MCF 10A (cell line): ENCODE data around the gene SRD5A1. TPM values are rescaled to one million over a fixed set of nuclear protein-coding genes. Genes with fewer than 3 reads are reported as not detected.

Experiments
- BruUV-seq: library from RNA; stranded (reverse); fragments of 400-500 nt; replicated peaks from 2 replicates; lab custom pipeline; 2021; lab: Mats Ljungman, UMichigan
- CTCF ChIA-PET: fragments of 300-600 bp; sonication (Branson Sonifier 250); formaldehyde crosslinking; extraction: SDS; loops from one replicate; lab custom pipeline; 2021; ENCODE audit warnings: antibody characterized with exemption, inconsistent platforms; lab: Yijun Ruan, JAX
- POLR2A ChIA-PET: fragments of 300-600, 350-650 bp; sonication (Branson Sonifier 250); formaldehyde crosslinking; extraction: SDS; loops from one replicate; lab custom pipeline; 2020; ENCODE audit warnings: antibody characterized with exemption, inconsistent platforms; lab: Yijun Ruan, JAX
- DNase-seq: peaks from one replicate; pipeline ENCODE4 v3.0.0-alpha.2; 2018; ENCODE audit not compliant: unreplicated experiment
- H3K27ac Mint-ChIP-seq: one replicate; pipeline ENCODE4 v1.8.0; 2022; ENCODE audit warnings: mild to moderate bottlenecking, low read depth, mixed read lengths; ENCODE audit not compliant: unreplicated experiment
- H3K27me3 Mint-ChIP-seq: one replicate; pipeline ENCODE4 v1.8.0; 2022; ENCODE audit warnings: mixed read lengths; ENCODE audit not compliant: insufficient read depth, unreplicated experiment
- H3K36me3 Mint-ChIP-seq: one replicate; pipeline ENCODE4 v1.8.0; 2022; ENCODE audit warnings: mild to moderate bottlenecking, moderate library complexity, mixed read lengths; ENCODE audit not compliant: insufficient read depth, unreplicated experiment
- H3K4me1 Mint-ChIP-seq: one replicate; pipeline ENCODE4 v1.8.0; 2022; ENCODE audit warnings: mixed read lengths; ENCODE audit not compliant: insufficient read depth, unreplicated experiment
- H3K4me3 Mint-ChIP-seq: one replicate; pipeline ENCODE4 v1.8.0; 2022; ENCODE audit warnings: mild to moderate bottlenecking, moderate library complexity, mixed read lengths; ENCODE audit not compliant: unreplicated experiment
- H3K9me3 Mint-ChIP-seq: one replicate; pipeline ENCODE4 v1.8.0; 2022; ENCODE audit warnings: mixed read lengths; ENCODE audit not compliant: unreplicated experiment
- intact Hi-C: fragments of 100-400 bp; cut with micrococcal nuclease; formaldehyde crosslinking; loops from 2 replicates; pipeline ENCODE4 v1.14.1; 2022
- total RNA-seq: library from RNA; stranded (reverse); gene quantifications from 2 replicates; pipeline ENCODE4 v1.2.3, GENCODE V29; 2022
- TF ChIP-seq, protein P1 (sequence below): fragments of 200-600 bp; IDR thresholded peaks from one replicate; pipeline ENCODE4 v1.8.0; 2022; ENCODE audit warnings: antibody characterized with exemption, mild to moderate bottlenecking; ENCODE audit not compliant: unreplicated experiment

The SRD5A1 gene
- total RNA-seq, 1 experiment from 2014 or later: 12.4 TPM

- H3K36me3 Mint-ChIP-seq: peaks cover 30% of the 10 kb centered on the region
- POLR2A ChIA-PET: no interaction called here
- no peak overlapping the region for H3K4me3 Mint-ChIP-seq
- CTCF ChIA-PET: no interaction called here
- H3K27me3 Mint-ChIP-seq: no peaks in the 10 kb centered on the region
- intact Hi-C loops: no loop called here
- DNase-seq: no peak
- no peak overlapping the region for H3K27ac Mint-ChIP-seq
- peaks cover 11% of the 10 kb centered on the region for H3K4me1 Mint-ChIP-seq
- BruUV-seq: no TSS peak
- H3K9me3 Mint-ChIP-seq: no peaks in the 10 kb centered on the region
- TF ChIP-seq, protein P1, sequence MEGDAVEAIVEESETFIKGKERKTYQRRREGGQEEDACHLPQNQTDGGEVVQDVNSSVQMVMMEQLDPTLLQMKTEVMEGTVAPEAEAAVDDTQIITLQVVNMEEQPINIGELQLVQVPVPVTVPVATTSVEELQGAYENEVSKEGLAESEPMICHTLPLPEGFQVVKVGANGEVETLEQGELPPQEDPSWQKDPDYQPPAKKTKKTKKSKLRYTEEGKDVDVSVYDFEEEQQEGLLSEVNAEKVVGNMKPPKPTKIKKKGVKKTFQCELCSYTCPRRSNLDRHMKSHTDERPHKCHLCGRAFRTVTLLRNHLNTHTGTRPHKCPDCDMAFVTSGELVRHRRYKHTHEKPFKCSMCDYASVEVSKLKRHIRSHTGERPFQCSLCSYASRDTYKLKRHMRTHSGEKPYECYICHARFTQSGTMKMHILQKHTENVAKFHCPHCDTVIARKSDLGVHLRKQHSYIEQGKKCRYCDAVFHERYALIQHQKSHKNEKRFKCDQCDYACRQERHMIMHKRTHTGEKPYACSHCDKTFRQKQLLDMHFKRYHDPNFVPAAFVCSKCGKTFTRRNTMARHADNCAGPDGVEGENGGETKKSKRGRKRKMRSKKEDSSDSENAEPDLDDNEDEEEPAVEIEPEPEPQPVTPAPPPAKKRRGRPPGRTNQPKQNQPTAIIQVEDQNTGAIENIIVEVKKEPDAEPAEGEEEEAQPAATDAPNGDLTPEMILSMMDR: no peak
Measured at GRCh38 chr5:6649681-6650080, 16.4 kb downstream of the SRD5A1 start.

GRCh38 chr5:6652025-6652424, 18.8 kb downstream of the SRD5A1 start:
- BruUV-seq: no TSS peak
- DNase-seq: no peak
- no peak overlapping the region for H3K4me3 Mint-ChIP-seq
- TF ChIP-seq, protein P1: no peak
- intact Hi-C loops: no loop called here
- peaks cover 12% of the 10 kb centered on the region for H3K9me3 Mint-ChIP-seq
- no peak overlapping the region for H3K27ac Mint-ChIP-seq
- ChIA-PET POLR2A (interaction anchor here (0.5 to 1.4 kb wide), 2 partner anchors 9 to 112 kb away, joined by 3 to 6 read pairs; no protein-coding TSS in a partner anchor), CTCF (interaction anchor here (0.6 kb wide), 1 partner anchor 14 kb away, joined by 3 read pairs; no protein-coding TSS in a partner anchor)
- H3K36me3 Mint-ChIP-seq: peaks cover 33% of the 10 kb centered on the region
- peaks cover 7% of the 10 kb centered on the region for H3K4me1 Mint-ChIP-seq
- H3K27me3 Mint-ChIP-seq: no peaks in the 10 kb centered on the region

GRCh38 chr5:6655432-6655831, 22.2 kb downstream of the SRD5A1 start:
- BruUV-seq: no TSS peak
- no peak overlapping the region for H3K4me3 Mint-ChIP-seq
- ChIA-PET CTCF (no interaction called here), POLR2A (no interaction called here)
- TF ChIP-seq, protein P1: no peak
- intact Hi-C loops: no loop called here
- H3K36me3 Mint-ChIP-seq: peaks cover 56% of the 10 kb centered on the region
- H3K9me3 Mint-ChIP-seq: peaks cover 12% of the 10 kb centered on the region
- no peaks in the 10 kb centered on the region for H3K4me1 Mint-ChIP-seq
- H3K27ac Mint-ChIP-seq: no peak overlapping the region
- no peak for DNase-seq
- H3K27me3 Mint-ChIP-seq: no peaks in the 10 kb centered on the region

DNA sequence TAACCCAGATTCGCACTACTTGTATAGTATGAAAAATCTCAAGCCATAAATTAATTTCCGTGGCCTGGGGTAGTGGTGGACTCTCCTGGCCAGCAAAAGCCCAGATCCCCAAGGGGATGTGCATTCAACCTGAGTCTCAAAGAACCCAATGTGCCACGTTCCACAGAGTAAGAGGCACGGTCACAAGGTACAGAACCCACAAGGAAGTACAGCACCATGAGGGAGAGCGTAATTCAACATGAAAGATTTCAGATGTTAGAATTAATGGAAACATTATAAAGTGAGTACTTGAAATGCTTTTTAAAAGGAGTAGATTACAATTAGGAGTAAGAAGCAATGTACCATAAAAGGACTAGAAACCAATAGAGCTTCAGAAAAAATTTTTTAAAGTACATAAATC, 23.4 kb downstream of the SRD5A1 start:
- H3K4me1 Mint-ChIP-seq: no peaks in the 10 kb centered on the region
- peaks cover 12% of the 10 kb centered on the region for H3K9me3 Mint-ChIP-seq
- no peak overlapping the region for H3K4me3 Mint-ChIP-seq
- intact Hi-C loops: no loop called here
- no TSS peak for BruUV-seq
- peaks cover 64% of the 10 kb centered on the region for H3K36me3 Mint-ChIP-seq
- TF ChIP-seq, protein P1: no peak
- ChIA-PET CTCF (no interaction called here), POLR2A (no interaction called here)
- no peak for DNase-seq
- H3K27me3 Mint-ChIP-seq: no peaks in the 10 kb centered on the region
- H3K27ac Mint-ChIP-seq: no peak overlapping the region
